Mesendoderm (in vitro differentiated cells): ENCODE data around the gene EP300.

ENCODE experiments used
- DNase-seq: peaks from one replicate; pipeline ENCODE4 v3.0.0; 2013
- H2AK5ac ChIP-seq: 2 replicates; pipeline ENCODE4 v1.6.1; 2013; ENCODE audit warnings: low read length, inconsistent platforms
- H2BK120ac ChIP-seq: 2 replicates; pipeline ENCODE4 v1.6.1; 2013; ENCODE audit warnings: low read depth, mild to moderate bottlenecking, low read length, moderate library complexity, mixed read lengths
- H2BK15ac ChIP-seq: replicated peaks from 2 replicates; pipeline ENCODE4 v1.6.1; 2013; ENCODE audit warnings: low read depth, mild to moderate bottlenecking, moderate library complexity
- H2BK5ac ChIP-seq: 2 replicates; pipeline ENCODE4 v1.6.1; 2013; ENCODE audit warnings: low read length, inconsistent platforms
- H3K18ac ChIP-seq: 2 replicates; pipeline ENCODE4 v1.6.1; 2013; ENCODE audit warnings: mild to moderate bottlenecking, low read length, mixed read lengths
- H3K23ac ChIP-seq: one replicate; pipeline ENCODE4 v1.6.1; 2013; ENCODE audit warnings: low read length
- H3K27ac ChIP-seq: 2 replicates; pipeline ENCODE4 v1.5.1; 2013; ENCODE audit warnings: low read depth, mild to moderate bottlenecking, inconsistent platforms, low read length, moderate library complexity
- H3K27me3 ChIP-seq: 2 replicates; pipeline ENCODE4 v1.6.1; 2013; ENCODE audit warnings: low read length, control low read depth, mild to moderate bottlenecking, inconsistent platforms; ENCODE audit not compliant: insufficient read depth, poor library complexity
- H3K36me3 ChIP-seq: 2 replicates; pipeline ENCODE4 v1.6.1; 2013; ENCODE audit warnings: low read length, inconsistent platforms; ENCODE audit not compliant: control insufficient read depth, insufficient read depth
- H3K4ac ChIP-seq: one replicate; pipeline ENCODE4 v1.6.1; 2013; ENCODE audit warnings: low read depth, mild to moderate bottlenecking, low read length, moderate library complexity
- H3K4me1 ChIP-seq: 2 replicates; pipeline ENCODE4 v1.6.1; 2013; ENCODE audit warnings: low read depth, low read length, inconsistent platforms; ENCODE audit not compliant: control insufficient read depth
- H3K4me2 ChIP-seq: 2 replicates; pipeline ENCODE4 v1.6.1; 2013; ENCODE audit warnings: low read length
- H3K4me3 ChIP-seq: 2 replicates; pipeline ENCODE4 v1.5.1; 2013; ENCODE audit warnings: mild to moderate bottlenecking, low read length
- H3K56ac ChIP-seq: one replicate; pipeline ENCODE4 v1.6.1; 2013; ENCODE audit warnings: low read length
- H3K79me1 ChIP-seq: 2 replicates; pipeline ENCODE4 v1.6.1; 2013; ENCODE audit warnings: low read length, inconsistent platforms
- H3K79me2 ChIP-seq: 2 replicates; pipeline ENCODE4 v1.6.1; 2013; ENCODE audit warnings: mild to moderate bottlenecking, low read length; ENCODE audit not compliant: control insufficient read depth, insufficient read depth
- H3K9ac ChIP-seq: 2 replicates; pipeline ENCODE4 v1.6.1; 2013; ENCODE audit warnings: low read length, inconsistent platforms
- H4K5ac ChIP-seq: one replicate; pipeline ENCODE4 v1.6.1; 2013; ENCODE audit warnings: low read length
- H4K8ac ChIP-seq: one replicate; pipeline ENCODE4 v1.6.1; 2013; ENCODE audit warnings: low read depth, mild to moderate bottlenecking, control low read depth, low read length, moderate library complexity
- WGBS: extraction: QIAGEN DNeasy Blood & Tissue Kit; methylation state at CpG from one replicate; pipeline ENCODE4 v1.1.7; 2013; ENCODE audit warnings: low lambda C conversion rate, missing lambda C conversion rate; ENCODE audit not compliant: insufficient coverage; ENCODE audit errors: extremely low coverage; 5-methylcytosine and 5-hydroxymethylcytosine counted together

Gene EP300

DNA sequence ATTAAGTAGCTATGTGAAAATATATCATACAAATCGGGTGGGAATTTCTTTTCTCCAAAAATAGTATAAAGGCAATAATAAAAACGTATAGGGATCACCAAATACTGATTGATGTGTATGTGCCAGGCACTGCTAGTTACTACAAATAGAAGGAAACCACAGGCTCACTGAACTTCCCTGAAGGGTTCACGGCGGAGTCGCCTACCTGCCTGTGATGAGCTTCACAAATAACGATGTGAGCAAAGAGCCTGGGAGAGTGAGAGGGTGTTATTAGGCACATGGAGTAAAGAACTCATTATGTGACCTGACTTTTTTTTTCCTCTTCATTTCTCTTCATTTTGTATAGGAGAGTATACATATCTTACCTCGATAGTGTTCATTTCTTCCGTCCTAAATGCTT is 76.8 kb downstream of the EP300 start:
- Histone ChIP-seq H3K18ac (no peak overlapping the region), H3K4me3 (no peak overlapping the region), H3K23ac (no peak overlapping the region), H3K56ac (no peak overlapping the region), H3K27me3 (peaks cover 1% of the 10 kb centered on the region), H2BK15ac (no peak overlapping the region), H4K8ac (no peak overlapping the region), H2BK120ac (no peak overlapping the region), H2AK5ac (no peak overlapping the region), H3K27ac (no peak overlapping the region), H3K4ac (no peak overlapping the region), H3K79me2 (no peaks in the 10 kb centered on the region), H3K9ac (no peak overlapping the region), H3K4me1 (no peaks in the 10 kb centered on the region), H2BK5ac (no peak overlapping the region), H3K36me3 (peaks cover 17% of the 10 kb centered on the region), H3K4me2 (no peak overlapping the region), H4K5ac (no peak overlapping the region), H3K79me1 (no peaks in the 10 kb centered on the region)
- WGBS: no CpG with 5 or more reads among the region's 8 CpGs
- no peak for DNase-seq

DNA sequence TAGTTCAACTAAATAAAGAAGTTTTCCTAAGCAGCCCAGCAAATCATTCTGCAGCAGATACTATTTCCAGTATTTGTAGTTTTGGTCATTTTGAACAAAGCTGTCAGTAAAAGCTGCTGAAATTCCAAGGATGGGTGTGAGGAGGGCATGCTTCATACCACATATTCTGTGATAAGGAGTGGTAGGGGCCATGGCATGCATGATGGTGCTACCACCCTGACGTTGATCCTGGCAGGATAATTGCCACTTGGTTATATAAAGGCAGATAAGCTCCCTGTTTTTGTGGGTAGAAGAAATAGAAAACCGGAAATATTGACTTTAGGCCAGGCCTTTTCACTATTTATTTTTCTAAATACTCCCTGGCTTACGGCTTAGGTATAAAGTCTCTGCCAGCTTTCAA is 79.6 kb downstream of the EP300 start:
- Histone ChIP-seq H3K36me3 (peaks cover 27% of the 10 kb centered on the region), H2AK5ac (no peak overlapping the region), H2BK5ac (no peak overlapping the region), H3K4me2 (no peak overlapping the region), H3K4ac (no peak overlapping the region), H3K4me1 (no peaks in the 10 kb centered on the region), H4K8ac (no peak overlapping the region), H3K56ac (no peak overlapping the region), H2BK120ac (no peak overlapping the region), H3K4me3 (no peak overlapping the region), H4K5ac (no peak overlapping the region), H3K27ac (no peak overlapping the region), H3K79me2 (no peaks in the 10 kb centered on the region), H3K27me3 (peaks cover 1% of the 10 kb centered on the region), H3K9ac (no peak overlapping the region), H2BK15ac (no peak overlapping the region), H3K79me1 (no peaks in the 10 kb centered on the region), H3K23ac (no peak overlapping the region), H3K18ac (no peak overlapping the region)
- DNase-seq: no peak
- WGBS: no CpG with 5 or more reads among the region's 3 CpGs

DNA sequence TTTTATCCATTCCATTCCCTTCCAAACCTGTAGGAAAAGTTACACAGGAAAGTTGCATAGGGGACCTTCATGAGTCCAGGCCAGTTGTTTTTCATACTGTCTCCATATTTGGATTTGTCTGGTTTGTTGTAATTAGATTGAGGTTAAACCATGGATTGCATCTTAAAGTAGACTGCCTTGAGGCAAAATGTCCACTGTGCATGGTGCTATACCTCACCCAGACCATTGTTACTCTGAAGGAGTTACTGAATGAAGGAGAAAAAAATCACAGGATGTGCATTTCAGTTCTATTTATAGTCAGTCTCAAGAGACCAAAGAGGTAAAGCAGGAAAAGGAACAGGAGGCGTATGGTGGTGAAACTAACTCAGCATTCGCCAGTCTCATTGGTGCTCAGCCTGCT is 83.2 kb downstream of the EP300 start:
- Histone ChIP-seq H4K8ac (no peak overlapping the region), H3K18ac (no peak overlapping the region), H3K27me3 (peaks cover 1% of the 10 kb centered on the region), H4K5ac (no peak overlapping the region), H3K4ac (no peak overlapping the region), H2BK5ac (no peak overlapping the region), H3K27ac (no peak overlapping the region), H2AK5ac (no peak overlapping the region), H2BK120ac (no peak overlapping the region), H3K4me1 (no peaks in the 10 kb centered on the region), H3K79me2 (no peaks in the 10 kb centered on the region), H3K36me3 (peaks cover 39% of the 10 kb centered on the region), H3K4me2 (no peak overlapping the region), H3K9ac (no peak overlapping the region), H3K4me3 (no peak overlapping the region), H3K56ac (no peak overlapping the region), H2BK15ac (no peak overlapping the region), H3K23ac (no peak overlapping the region), H3K79me1 (no peaks in the 10 kb centered on the region)
- WGBS: no CpG with 5 or more reads among the region's 2 CpGs
- no peak for DNase-seq

DNA sequence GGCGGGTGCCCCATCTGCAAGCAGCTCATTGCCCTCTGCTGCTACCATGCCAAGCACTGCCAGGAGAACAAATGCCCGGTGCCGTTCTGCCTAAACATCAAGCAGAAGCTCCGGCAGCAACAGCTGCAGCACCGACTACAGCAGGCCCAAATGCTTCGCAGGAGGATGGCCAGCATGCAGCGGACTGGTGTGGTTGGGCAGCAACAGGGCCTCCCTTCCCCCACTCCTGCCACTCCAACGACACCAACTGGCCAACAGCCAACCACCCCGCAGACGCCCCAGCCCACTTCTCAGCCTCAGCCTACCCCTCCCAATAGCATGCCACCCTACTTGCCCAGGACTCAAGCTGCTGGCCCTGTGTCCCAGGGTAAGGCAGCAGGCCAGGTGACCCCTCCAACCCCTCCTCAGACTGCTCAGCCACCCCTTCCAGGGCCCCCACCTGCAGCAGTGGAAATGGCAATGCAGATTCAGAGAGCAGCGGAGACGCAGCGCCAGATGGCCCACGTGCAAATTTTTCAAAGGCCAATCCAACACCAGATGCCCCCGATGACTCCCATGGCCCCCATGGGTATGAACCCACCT is 84.7 kb downstream of the EP300 start:
- Histone ChIP-seq H3K4ac (no peak overlapping the region), H3K4me2 (no peak overlapping the region), H4K8ac (no peak overlapping the region), H2BK120ac (no peak overlapping the region), H2BK15ac (no peak overlapping the region), H3K18ac (no peak overlapping the region), H3K27ac (no peak overlapping the region), H3K4me1 (no peaks in the 10 kb centered on the region), H3K4me3 (no peak overlapping the region), H3K36me3 (peaks cover 34% of the 10 kb centered on the region), H3K23ac (no peak overlapping the region), H4K5ac (no peak overlapping the region), H3K56ac (no peak overlapping the region), H3K9ac (no peak overlapping the region), H3K79me1 (no peaks in the 10 kb centered on the region), H3K27me3 (no peaks in the 10 kb centered on the region), H2BK5ac (no peak overlapping the region), H3K79me2 (no peaks in the 10 kb centered on the region), H2AK5ac (no peak overlapping the region)
- no peak for DNase-seq
- no CpG with 5 or more reads among the region's 15 CpGs for WGBS

DNA sequence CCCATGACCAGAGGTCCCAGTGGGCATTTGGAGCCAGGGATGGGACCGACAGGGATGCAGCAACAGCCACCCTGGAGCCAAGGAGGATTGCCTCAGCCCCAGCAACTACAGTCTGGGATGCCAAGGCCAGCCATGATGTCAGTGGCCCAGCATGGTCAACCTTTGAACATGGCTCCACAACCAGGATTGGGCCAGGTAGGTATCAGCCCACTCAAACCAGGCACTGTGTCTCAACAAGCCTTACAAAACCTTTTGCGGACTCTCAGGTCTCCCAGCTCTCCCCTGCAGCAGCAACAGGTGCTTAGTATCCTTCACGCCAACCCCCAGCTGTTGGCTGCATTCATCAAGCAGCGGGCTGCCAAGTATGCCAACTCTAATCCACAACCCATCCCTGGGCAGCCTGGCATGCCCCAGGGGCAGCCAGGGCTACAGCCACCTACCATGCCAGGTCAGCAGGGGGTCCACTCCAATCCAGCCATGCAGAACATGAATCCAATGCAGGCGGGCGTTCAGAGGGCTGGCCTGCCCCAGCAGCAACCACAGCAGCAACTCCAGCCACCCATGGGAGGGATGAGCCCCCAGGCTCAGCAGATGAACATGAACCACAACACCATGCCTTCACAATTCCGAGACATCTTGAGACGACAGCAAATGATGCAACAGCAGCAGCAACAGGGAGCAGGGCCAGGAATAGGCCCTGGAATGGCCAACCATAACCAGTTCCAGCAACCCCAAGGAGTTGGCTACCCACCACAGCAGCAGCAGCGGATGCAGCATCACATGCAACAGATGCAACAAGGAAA is 85.4 kb downstream of the EP300 start:
- Histone ChIP-seq H2BK120ac (no peak overlapping the region), H3K4me1 (no peaks in the 10 kb centered on the region), H4K8ac (no peak overlapping the region), H3K36me3 (peaks cover 34% of the 10 kb centered on the region), H3K27me3 (no peaks in the 10 kb centered on the region), H2BK5ac (no peak overlapping the region), H3K79me1 (no peaks in the 10 kb centered on the region), H2BK15ac (no peak overlapping the region), H2AK5ac (no peak overlapping the region), H3K4me3 (no peak overlapping the region), H3K9ac (no peak overlapping the region), H3K18ac (no peak overlapping the region), H3K4ac (no peak overlapping the region), H3K56ac (no peak overlapping the region), H3K23ac (no peak overlapping the region), H3K79me2 (no peaks in the 10 kb centered on the region), H3K27ac (no peak overlapping the region), H4K5ac (no peak overlapping the region), H3K4me2 (no peak overlapping the region)
- no peak for DNase-seq
- WGBS: no CpG with 5 or more reads among the region's 9 CpGs
